Breast epithelium (tissue), 3 donors: ENCODE results near the gene WHRN.

Experiments used
- CTCF ChIP-seq, 3 donors: fragments of 450-650 bp; IDR thresholded peaks; one replicate each; pipeline ENCODE4 v1.5.1; 2016 to 2017; ENCODE audit warnings: antibody characterized with exemption in 3 of 3, mild to moderate bottlenecking in 3 of 3, moderate library complexity in 3 of 3
- POLR2A ChIP-seq: fragments of 450-650 bp; IDR thresholded peaks from one replicate; pipeline ENCODE4 v1.6.1; 2016; ENCODE audit warnings: antibody characterized with exemption, mild to moderate bottlenecking, moderate library complexity
- POLR2AphosphoS5 ChIP-seq, 3 donors: sonication (generic); formaldehyde crosslinking; IDR thresholded peaks; one replicate each; pipeline ENCODE4 v1.6.1; 2017; ENCODE audit warnings: antibody characterized with exemption in 3 of 3

DNA sequence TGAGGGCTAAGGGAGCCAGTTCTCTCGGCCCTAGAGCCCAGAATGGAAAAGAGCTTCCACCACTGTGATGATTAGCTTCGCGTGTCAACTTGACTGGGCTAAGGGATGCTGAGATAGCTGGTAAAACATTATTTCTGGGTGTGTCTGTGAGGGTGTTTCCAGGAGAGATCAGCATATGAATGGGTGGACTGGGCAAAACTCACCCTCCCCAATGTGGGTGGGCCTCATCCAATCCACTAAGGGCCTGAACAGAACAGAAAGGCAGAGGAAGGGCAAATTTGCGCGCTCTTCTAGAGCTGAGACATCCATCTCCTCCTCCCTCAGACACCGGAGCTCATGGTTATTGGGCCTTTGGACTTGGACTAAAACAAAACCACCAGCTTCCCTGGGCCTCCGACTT lies 96.6 kb downstream of the WHRN start:
- TF ChIP-seq POLR2A (no peak), CTCF (IDR thresholded peaks at IDR 0.05) (no peak), POLR2AphosphoS5 (IDR thresholded peaks at IDR 0.05) (no peak)
